ENCODE data around the gene DIP2A.
"Not testable (repeated sequence)": the region's sequence is repeated elsewhere in the genome, so short reads cannot be mapped to it uniquely, and the experiment has no call there.

DIP2A gene

GRCh38 chr21:46441961-46442498, 16.7 kb upstream of the DIP2A start:
- Mint-ChIP-seq H3K4me1 (ENCODE audit: low read depth in 2 of 2) (peaks cover 4 to 16% of the 10 kb centered on the region in 2 donors), H3K9me3 (no peaks in the 10 kb centered on the region), H3K36me3 (ENCODE audit: insufficient read depth) (peaks cover 57% of the 10 kb centered on the region), H3K4me3 (no peak overlapping the region), H3K27me3 (no peaks in the 10 kb centered on the region), H3K27ac (peak overlapping the region in 1 of 2 donors; percentile 68)
- no peak for ATAC-seq (replicated peaks)
- DNase-seq: no peak

- peaks cover 58% of the 10 kb centered on the region for H3K36me3 Mint-ChIP-seq (ENCODE audit: insufficient read depth)
- no peak for DNase-seq
- H3K27ac Mint-ChIP-seq: no peak overlapping the region
- peaks cover 0 to 11% of the 10 kb centered on the region in 2 donors for H3K4me1 Mint-ChIP-seq (ENCODE audit: low read depth in 2 of 2)
- no peaks in the 10 kb centered on the region for H3K9me3 Mint-ChIP-seq
- H3K4me3 Mint-ChIP-seq: no peak overlapping the region
- H3K27me3 Mint-ChIP-seq: no peaks in the 10 kb centered on the region
- ATAC-seq (replicated peaks): no peak
These were observed 15.8 kb upstream of the DIP2A start for GRCh38 chr21:46442938-46443337.

- DNase-seq: no peak
- Mint-ChIP-seq H3K27me3 (no peaks in the 10 kb centered on the region), H3K4me1 (ENCODE audit: low read depth in 2 of 2) (peaks cover 1 to 11% of the 10 kb centered on the region in 2 donors), H3K4me3 (no peak overlapping the region), H3K9me3 (no peaks in the 10 kb centered on the region), H3K27ac (peak overlapping the region; percentile 77 to 83), H3K36me3 (ENCODE audit: insufficient read depth) (peaks cover 51% of the 10 kb centered on the region)
- no peak for ATAC-seq (replicated peaks)
These were observed 14.8 kb upstream of the DIP2A start for GRCh38 chr21:46443910-46444309.

GRCh38 chr21:46448108-46448507, 10.6 kb upstream of the DIP2A start:
- Mint-ChIP-seq H3K9me3 (no peaks in the 10 kb centered on the region), H3K36me3 (ENCODE audit: insufficient read depth) (peaks cover 13% of the 10 kb centered on the region), H3K27me3 (no peaks in the 10 kb centered on the region), H3K27ac (no peak overlapping the region), H3K4me1 (ENCODE audit: low read depth in 2 of 2) (peaks cover 1 to 22% of the 10 kb centered on the region in 2 donors), H3K4me3 (no peak overlapping the region)
- DNase-seq: no peak
- ATAC-seq (replicated peaks): no peak

- H3K27ac Mint-ChIP-seq; H3K4me3 Mint-ChIP-seq; DNase-seq; ATAC-seq (replicated peaks); H3K27me3 Mint-ChIP-seq; H3K9me3 Mint-ChIP-seq: not testable (repeated sequence)
- Mint-ChIP-seq H3K4me1 (ENCODE audit: low read depth in 2 of 2) (peaks cover 1 to 22% of the 10 kb centered on the region in 2 donors), H3K36me3 (ENCODE audit: insufficient read depth) (peaks cover 13% of the 10 kb centered on the region)
These were observed 9.8 kb upstream of the DIP2A start for GRCh38 chr21:46448855-46449254.

- Mint-ChIP-seq H3K9me3 (no peaks in the 10 kb centered on the region), H3K36me3 (ENCODE audit: insufficient read depth) (peaks cover 7% of the 10 kb centered on the region), H3K27me3 (no peaks in the 10 kb centered on the region), H3K4me3 (no peak overlapping the region), H3K27ac (no peak overlapping the region), H3K4me1 (ENCODE audit: low read depth in 2 of 2) (peaks cover 15 to 29% of the 10 kb centered on the region in 2 donors)
- ATAC-seq (replicated peaks) (no peak), DNase-seq (no peak)
These were observed 6.0 kb upstream of the DIP2A start for GRCh38 chr21:46452710-46453109.

GRCh38 chr21:46454142-46454541, 4.5 kb upstream of the DIP2A start:
- no peak for ATAC-seq (replicated peaks)
- Mint-ChIP-seq H3K4me3 (no peak overlapping the region), H3K4me1 (ENCODE audit: low read depth in 2 of 2) (peaks cover 15 to 30% of the 10 kb centered on the region in 2 donors), H3K36me3 (ENCODE audit: insufficient read depth) (peaks cover 16% of the 10 kb centered on the region), H3K27ac (no peak overlapping the region), H3K9me3 (no peaks in the 10 kb centered on the region), H3K27me3 (no peaks in the 10 kb centered on the region)
- DNase-seq: no peak

- no peaks in the 10 kb centered on the region for H3K9me3 Mint-ChIP-seq
- no peak for ATAC-seq (replicated peaks)
- peaks cover 18 to 32% of the 10 kb centered on the region in 2 donors for H3K4me1 Mint-ChIP-seq (ENCODE audit: low read depth in 2 of 2)
- DNase-seq: no peak
- peaks cover 16% of the 10 kb centered on the region for H3K36me3 Mint-ChIP-seq (ENCODE audit: insufficient read depth)
- no peak overlapping the region for H3K27ac Mint-ChIP-seq
- H3K27me3 Mint-ChIP-seq: no peaks in the 10 kb centered on the region
- no peak overlapping the region for H3K4me3 Mint-ChIP-seq
These were observed 3.9 kb upstream of the DIP2A start for GRCh38 chr21:46454634-46455390.

- DNase-seq (no peak), ATAC-seq (replicated peaks) (no peak)
- Mint-ChIP-seq H3K9me3 (no peaks in the 10 kb centered on the region), H3K36me3 (ENCODE audit: insufficient read depth) (peaks cover 18% of the 10 kb centered on the region), H3K27ac (peak overlapping the region in 1 of 2 donors; percentile 5), H3K4me3 (no peak overlapping the region), H3K4me1 (ENCODE audit: low read depth in 2 of 2) (peaks cover 19 to 37% of the 10 kb centered on the region in 2 donors), H3K27me3 (no peaks in the 10 kb centered on the region)
These were observed 2.9 kb upstream of the DIP2A start for GRCh38 chr21:46455575-46456385.

- peaks cover 18% of the 10 kb centered on the region for H3K36me3 Mint-ChIP-seq (ENCODE audit: insufficient read depth)
- peak overlapping the region; percentile 20 to 77 for H3K27ac Mint-ChIP-seq
- no peak for DNase-seq
- peak overlapping the region in 1 of 2 donors; percentile 21 for H3K4me3 Mint-ChIP-seq
- ATAC-seq (replicated peaks): no peak
- H3K4me1 Mint-ChIP-seq (ENCODE audit: low read depth in 2 of 2): peaks cover 23 to 39% of the 10 kb centered on the region in 2 donors
- H3K27me3 Mint-ChIP-seq: no peaks in the 10 kb centered on the region
- H3K9me3 Mint-ChIP-seq: no peaks in the 10 kb centered on the region
These were observed 1.9 kb upstream of the DIP2A start for GRCh38 chr21:46456750-46457149.

- H3K9me3 Mint-ChIP-seq: no peaks in the 10 kb centered on the region
- H3K4me3 Mint-ChIP-seq: peak overlapping the region; percentile 91 to 95
- H3K4me1 Mint-ChIP-seq (ENCODE audit: low read depth in 2 of 2): peaks cover 33 to 38% of the 10 kb centered on the region in 2 donors
- H3K27me3 Mint-ChIP-seq: no peaks in the 10 kb centered on the region
- H3K36me3 Mint-ChIP-seq (ENCODE audit: insufficient read depth): peaks cover 18% of the 10 kb centered on the region
- peak; percentile 6 for ATAC-seq (replicated peaks)
- DNase-seq: peak in 1 of 3 experiments; percentile 5
- peak overlapping the region; percentile 86 to 90 for H3K27ac Mint-ChIP-seq
These were observed 833 bp upstream of the DIP2A start for GRCh38 chr21:46457801-46458314.

GRCh38 chr21:46459024-46459355, 299 bp downstream of the DIP2A start:
- DNase-seq (no peak), ATAC-seq (replicated peaks) (no peak)
- H3K27me3 Mint-ChIP-seq: no peaks in the 10 kb centered on the region
- peak overlapping the region in 1 of 2 donors; percentile 86 for H3K27ac Mint-ChIP-seq
- H3K36me3 Mint-ChIP-seq (ENCODE audit: insufficient read depth): peaks cover 26% of the 10 kb centered on the region
- no peaks in the 10 kb centered on the region for H3K9me3 Mint-ChIP-seq
- peaks cover 34 to 43% of the 10 kb centered on the region in 2 donors for H3K4me1 Mint-ChIP-seq (ENCODE audit: low read depth in 2 of 2)
- H3K4me3 Mint-ChIP-seq: peak overlapping the region; percentile 91 to 95

GRCh38 chr21:46459356-46460112, 843 bp downstream of the DIP2A start:
- Mint-ChIP-seq H3K27me3 (no peaks in the 10 kb centered on the region), H3K9me3 (no peaks in the 10 kb centered on the region), H3K27ac (peak overlapping the region; percentile 86 to 94), H3K4me3 (peak overlapping the region; percentile 91 to 95), H3K4me1 (ENCODE audit: low read depth in 2 of 2) (peaks cover 34 to 43% of the 10 kb centered on the region in 2 donors), H3K36me3 (ENCODE audit: insufficient read depth) (peaks cover 29% of the 10 kb centered on the region)
- ATAC-seq (replicated peaks) (no peak), DNase-seq (no peak)

Data from effector memory CD8-positive, alpha-beta T cell (primary cell).